Gastroesophageal sphincter (tissue), 3 donors: ENCODE data around the gene INPP5E.

Experiments used
- POLR2A ChIP-seq, 2 donors: fragments of 450-650 bp; IDR thresholded peaks; one replicate each; pipeline ENCODE4 v1.6.1; 2017; ENCODE audit warnings: antibody characterized with exemption in 2 of 2, mild to moderate bottlenecking in 2 of 2, moderate library complexity in 1 of 2
- POLR2AphosphoS5 ChIP-seq: sonication (generic); formaldehyde crosslinking; IDR thresholded peaks from one replicate; pipeline ENCODE4 v1.6.1; 2017; ENCODE audit warnings: antibody characterized with exemption
- TF ChIP-seq, protein P1 (sequence below), 4 experiments: fragments of 200-600 bp in 2 of 4; fragments of 450-650 bp in 2 of 4; sonication (generic) in 1 of 4; IDR thresholded peaks; one replicate each; pipeline ENCODE4 v1.5.1; 2017 to 2019; ENCODE audit warnings: antibody characterized with exemption in 4 of 4, mild to moderate bottlenecking in 2 of 4, moderate library complexity in 2 of 4

- TF ChIP-seq, protein P1, sequence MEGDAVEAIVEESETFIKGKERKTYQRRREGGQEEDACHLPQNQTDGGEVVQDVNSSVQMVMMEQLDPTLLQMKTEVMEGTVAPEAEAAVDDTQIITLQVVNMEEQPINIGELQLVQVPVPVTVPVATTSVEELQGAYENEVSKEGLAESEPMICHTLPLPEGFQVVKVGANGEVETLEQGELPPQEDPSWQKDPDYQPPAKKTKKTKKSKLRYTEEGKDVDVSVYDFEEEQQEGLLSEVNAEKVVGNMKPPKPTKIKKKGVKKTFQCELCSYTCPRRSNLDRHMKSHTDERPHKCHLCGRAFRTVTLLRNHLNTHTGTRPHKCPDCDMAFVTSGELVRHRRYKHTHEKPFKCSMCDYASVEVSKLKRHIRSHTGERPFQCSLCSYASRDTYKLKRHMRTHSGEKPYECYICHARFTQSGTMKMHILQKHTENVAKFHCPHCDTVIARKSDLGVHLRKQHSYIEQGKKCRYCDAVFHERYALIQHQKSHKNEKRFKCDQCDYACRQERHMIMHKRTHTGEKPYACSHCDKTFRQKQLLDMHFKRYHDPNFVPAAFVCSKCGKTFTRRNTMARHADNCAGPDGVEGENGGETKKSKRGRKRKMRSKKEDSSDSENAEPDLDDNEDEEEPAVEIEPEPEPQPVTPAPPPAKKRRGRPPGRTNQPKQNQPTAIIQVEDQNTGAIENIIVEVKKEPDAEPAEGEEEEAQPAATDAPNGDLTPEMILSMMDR (IDR thresholded peaks at IDR 0.05), result no peak
- TF ChIP-seq POLR2AphosphoS5, result no peak
- no peak for TF ChIP-seq POLR2A (IDR thresholded peaks at IDR 0.05)
Measured at GRCh38 chr9:136486823-136487620, 47.4 kb upstream of the INPP5E start.
